HUDEP-2 (cell line): ENCODE results near the gene R3HDM4.
"Not testable (repeated sequence)": the region's sequence is repeated elsewhere in the genome, so short reads cannot be mapped to it uniquely, and the experiment has no call there.

ENCODE experiments used
- DNase-seq, 76 experiments: peaks; one replicate each; lab custom pipeline; 2025; ENCODE audit not compliant: unreplicated experiment in 76 of 76; lab: John Stamatoyannopoulos, UW

Gene R3HDM4

GRCh38 chr19:862581-863314 is 50.3 kb downstream of the R3HDM4 start:
- DNase-seq: peak in 57 of 76 experiments; percentile 20 to 86 (median 67)

GRCh38 chr19:861756-862580 is 51.1 kb downstream of the R3HDM4 start:
- peak in 65 of 76 experiments; percentile 22 to 94 (median 79) for DNase-seq

GRCh38 chr19:861141-861755 is 51.8 kb downstream of the R3HDM4 start:
- no peak for DNase-seq

GRCh38 chr19:858868-859843 is 53.9 kb downstream of the R3HDM4 start, which contains the start of gene CFD:
Gene CFD, plus strand, starts transcription at chr19:859664. Its CDS starts 26 bp downstream, at chr19:859690.
- DNase-seq: peak in 1 of 76 experiments; percentile 17

GRCh38 chr19:858284-858683 is 54.7 kb downstream of the R3HDM4 start:
- no peak for DNase-seq

- no peak for DNase-seq
Observed at GRCh38 chr19:855566-856120, 57.4 kb downstream of the R3HDM4 start.

GRCh38 chr19:855142-855541 is 57.9 kb downstream of the R3HDM4 start:
- DNase-seq: no peak

GRCh38 chr19:854549-854948 is 58.5 kb downstream of the R3HDM4 start:
- no peak for DNase-seq

GRCh38 chr19:853614-854220 is 59.3 kb downstream of the R3HDM4 start:
- DNase-seq: not testable (repeated sequence)

GRCh38 chr19:853014-853585 is 59.9 kb downstream of the R3HDM4 start:
- DNase-seq: no peak

- no peak for DNase-seq
Observed at GRCh38 chr19:852136-853013, 60.6 kb downstream of the R3HDM4 start, which contains the start of gene ELANE. Gene ELANE, plus strand, starts transcription at chr19:852303. Its CDS starts 26 bp downstream, at chr19:852329.

GRCh38 chr19:850979-851335 is 62.1 kb downstream of the R3HDM4 start:
- no peak for DNase-seq

- DNase-seq: peak in 55 of 76 experiments; percentile 13 to 82 (median 56)
Observed at GRCh38 chr19:850221-850978, 62.6 kb downstream of the R3HDM4 start.

GRCh38 chr19:849195-849594 is 63.8 kb downstream of the R3HDM4 start:
- not testable (repeated sequence) for DNase-seq

- no peak for DNase-seq
Observed at GRCh38 chr19:848386-848921, 64.6 kb downstream of the R3HDM4 start.
